KMS-11 (cell line): ENCODE results near the gene RPTOR.
"Not testable (repeated sequence)": the region's sequence is repeated elsewhere in the genome, so short reads cannot be mapped to it uniquely, and the experiment has no call there.

Experiments
- H2AFZ ChIP-seq: fragments of 200-600 bp; sonication (generic); 2 replicates; pipeline ENCODE4 v1.6.1; 2016; ENCODE audit warnings: antibody characterized with exemption, mixed run types, low read depth
- H3K27ac ChIP-seq: fragments of 200-600 bp; sonication (generic); 2 replicates; pipeline ENCODE4 v1.6.1; 2016; ENCODE audit warnings: mild to moderate bottlenecking, mixed run types
- H3K27me3 ChIP-seq: fragments of 200-600 bp; sonication (generic); 2 replicates; pipeline ENCODE4 v1.6.1; 2017; ENCODE audit warnings: mild to moderate bottlenecking, low read depth, mixed run types, moderate library complexity; ENCODE audit not compliant: insufficient read depth
- H3K36me3 ChIP-seq: fragments of 200-600 bp; sonication (generic); 2 replicates; pipeline ENCODE4 v1.6.1; 2017; ENCODE audit warnings: mild to moderate bottlenecking, mixed run types; ENCODE audit not compliant: insufficient read depth
- H3K4me1 ChIP-seq: fragments of 200-600 bp; sonication (generic); 2 replicates; pipeline ENCODE4 v1.6.1; 2016; ENCODE audit warnings: mild to moderate bottlenecking, low read depth, mixed run types; ENCODE audit not compliant: poor library complexity, severe bottlenecking
- H3K4me2 ChIP-seq: fragments of 200-600 bp; sonication (generic); 2 replicates; pipeline ENCODE4 v1.7.0; 2016; ENCODE audit warnings: mild to moderate bottlenecking, mixed run types
- H3K4me3 ChIP-seq: fragments of 200-600 bp; sonication (generic); IDR thresholded peaks from 2 replicates; pipeline ENCODE4 v1.6.1; 2017; ENCODE audit warnings: low read depth, low read length, mixed read lengths; ENCODE audit not compliant: insufficient read depth
- H3K79me2 ChIP-seq: fragments of 200-600 bp; sonication (generic); 2 replicates; pipeline ENCODE4 v1.6.1; 2016; ENCODE audit warnings: low read depth, mixed run types; ENCODE audit not compliant: insufficient read depth
- H3K9ac ChIP-seq: fragments of 200-600 bp; sonication (generic); 2 replicates; pipeline ENCODE4 v1.6.1; 2016; ENCODE audit warnings: mild to moderate bottlenecking, mixed run types
- H4K20me1 ChIP-seq: fragments of 200-600 bp; sonication (generic); 2 replicates; pipeline ENCODE4 v1.6.1; 2016; ENCODE audit warnings: mild to moderate bottlenecking, mixed run types; ENCODE audit not compliant: insufficient read depth
- CTCF ChIP-seq: fragments of 200-600 bp; sonication (generic); conservative IDR thresholded peaks from 2 replicates; pipeline ENCODE4 v1.6.1; 2017; ENCODE audit warnings: low read depth, mild to moderate bottlenecking, antibody characterized with exemption, low read length, moderate library complexity, mixed read lengths

Gene RPTOR

GRCh38 chr17:80796430-80796861, 251.8 kb downstream of the RPTOR start:
- Histone ChIP-seq H4K20me1 (no peaks in the 10 kb centered on the region), H3K4me2 (no peak overlapping the region), H3K9ac (no peak overlapping the region), H2AFZ (no peak overlapping the region), H3K27me3 (no peaks in the 10 kb centered on the region), H3K27ac (no peak overlapping the region), H3K4me3 (no peak overlapping the region), H3K36me3 (no peaks in the 10 kb centered on the region), H3K4me1 (no peaks in the 10 kb centered on the region), H3K79me2 (no peaks in the 10 kb centered on the region)
- no peak for TF ChIP-seq CTCF

- H3K36me3 ChIP-seq, H4K20me1 ChIP-seq, H2AFZ ChIP-seq, H3K4me3 ChIP-seq, H3K27ac ChIP-seq, H3K4me2 ChIP-seq, H3K4me1 ChIP-seq, H3K79me2 ChIP-seq, H3K9ac ChIP-seq, H3K27me3 ChIP-seq: not testable (repeated sequence)
Observed at GRCh38 chr17:80797222-80797621, 252.6 kb downstream of the RPTOR start.

GRCh38 chr17:80797741-80798594, 253.3 kb downstream of the RPTOR start:
- no peaks in the 10 kb centered on the region for H3K36me3 ChIP-seq

GRCh38 chr17:80798595-80799537, 254.2 kb downstream of the RPTOR start:
- no peak overlapping the region for H3K4me2 ChIP-seq
- no peaks in the 10 kb centered on the region for H4K20me1 ChIP-seq
- H3K4me3 ChIP-seq = no peak overlapping the region
- H3K27ac ChIP-seq = no peak overlapping the region
- H3K4me1 ChIP-seq = no peaks in the 10 kb centered on the region
- H3K27me3 ChIP-seq = no peaks in the 10 kb centered on the region
- no peaks in the 10 kb centered on the region for H3K79me2 ChIP-seq
- no peaks in the 10 kb centered on the region for H3K36me3 ChIP-seq
- no peak for TF ChIP-seq CTCF
- no peak overlapping the region for H3K9ac ChIP-seq
- H2AFZ ChIP-seq = no peak overlapping the region

More at GRCh38 chr17:80797741-80798594, 253.3 kb downstream of the RPTOR start:
- no peaks in the 10 kb centered on the region for H4K20me1 ChIP-seq
- H3K27ac ChIP-seq = no peak overlapping the region
- H3K9ac ChIP-seq = no peak overlapping the region
- no peaks in the 10 kb centered on the region for H3K27me3 ChIP-seq
- H2AFZ ChIP-seq = no peak overlapping the region
- H3K4me2 ChIP-seq = no peak overlapping the region
- no peaks in the 10 kb centered on the region for H3K79me2 ChIP-seq
- no peaks in the 10 kb centered on the region for H3K4me1 ChIP-seq
- no peak for TF ChIP-seq CTCF
- no peak overlapping the region for H3K4me3 ChIP-seq
